ENCODE data around the gene ACSL3.

ACSL3 gene

GRCh38 chr2:222963641-222964040, 102.8 kb downstream of the ACSL3 start:
- H3K36me3 Mint-ChIP-seq = no peaks in the 10 kb centered on the region

DNA sequence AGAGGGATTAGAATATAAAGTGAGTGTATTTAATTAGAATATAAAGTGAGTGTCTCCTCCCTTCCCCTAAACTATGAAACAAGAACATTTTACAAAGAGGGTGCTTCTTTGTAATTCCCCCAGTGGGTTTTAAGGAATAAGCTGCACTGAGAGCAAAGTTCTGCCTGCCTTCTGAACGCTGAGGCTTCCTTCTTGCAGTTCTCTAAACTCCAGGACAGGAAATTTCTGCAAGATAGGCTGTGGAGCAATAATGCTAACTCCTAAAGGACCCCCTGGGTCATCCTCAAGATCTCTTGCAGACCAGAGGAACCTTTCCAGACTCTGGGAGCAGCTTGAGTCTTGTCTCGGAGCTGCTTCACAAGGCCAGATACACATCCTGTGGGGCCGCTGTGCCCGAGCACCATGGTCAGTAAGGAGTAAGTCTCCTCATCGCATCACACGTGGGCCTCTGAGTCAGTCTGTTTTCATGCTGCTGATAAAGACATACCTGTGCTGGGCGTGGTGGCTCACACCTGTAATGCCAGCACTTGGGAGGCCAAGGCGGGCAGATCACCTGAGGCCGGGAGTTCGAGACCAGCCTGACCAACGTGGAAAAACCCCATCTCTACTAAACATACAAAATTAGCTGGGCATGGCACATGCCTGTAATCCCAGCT, 103.7 kb downstream of the ACSL3 start:
- no peak overlapping the region for H3K27ac Mint-ChIP-seq
- no peak overlapping the region for H3K4me3 Mint-ChIP-seq
- no peak for DNase-seq (ENCODE audit: low spot score in 2 of 2)
- ATAC-seq (ENCODE audit: low read depth) = no peak
- peaks cover 17% of the 10 kb centered on the region for H3K27me3 Mint-ChIP-seq
- peaks cover 2% of the 10 kb centered on the region for H3K9me3 Mint-ChIP-seq
- H3K4me1 Mint-ChIP-seq = no peaks in the 10 kb centered on the region
- no peaks in the 10 kb centered on the region for H3K36me3 Mint-ChIP-seq

More at GRCh38 chr2:222963641-222964040, 102.8 kb downstream of the ACSL3 start:
- Mint-ChIP-seq H3K27me3 (peaks cover 17% of the 10 kb centered on the region), H3K4me1 (no peaks in the 10 kb centered on the region), H3K27ac (no peak overlapping the region), H3K9me3 (peaks cover 2% of the 10 kb centered on the region), H3K4me3 (no peak overlapping the region)
- ATAC-seq (ENCODE audit: low read depth) (no peak), DNase-seq (ENCODE audit: low spot score in 2 of 2) (no peak)

- Mint-ChIP-seq H3K4me1 (no peaks in the 10 kb centered on the region), H3K36me3 (no peaks in the 10 kb centered on the region), H3K27ac (no peak overlapping the region), H3K27me3 (peaks cover 11% of the 10 kb centered on the region), H3K4me3 (no peak overlapping the region), H3K9me3 (peaks cover 2% of the 10 kb centered on the region)
- ATAC-seq (ENCODE audit: low read depth) (no peak), DNase-seq (ENCODE audit: low spot score in 2 of 2) (no peak)
These were observed 104.7 kb downstream of the ACSL3 start for GRCh38 chr2:222965555-222965954.

DNA sequence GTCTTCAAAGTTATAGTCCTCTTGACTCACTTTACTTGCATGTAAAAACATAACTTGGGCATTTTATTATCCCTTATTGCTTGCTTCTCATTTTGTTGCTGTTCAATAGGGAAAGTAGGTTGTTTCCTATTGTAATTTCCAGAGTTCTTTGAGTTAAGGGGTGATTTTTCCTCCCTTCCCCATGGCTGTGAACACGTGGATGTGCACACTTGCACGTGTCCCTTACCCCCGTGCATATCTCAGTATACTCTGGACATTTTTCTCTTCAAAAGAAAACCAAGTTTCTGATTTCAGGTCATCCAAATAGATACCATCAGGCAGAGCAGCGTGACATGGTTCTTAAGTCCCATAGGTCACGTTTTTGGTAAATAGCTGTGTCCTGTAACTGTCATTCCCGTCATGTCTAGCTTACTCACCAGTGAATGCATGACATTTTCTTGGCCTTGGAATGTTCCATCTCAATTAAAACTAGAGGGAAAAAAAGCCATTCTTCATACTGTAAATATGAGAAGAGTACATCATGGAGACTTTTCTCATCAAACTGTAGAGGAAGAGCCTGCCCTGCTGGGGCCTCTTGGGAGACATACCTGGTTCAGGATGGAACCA, 107.8 kb downstream of the ACSL3 start:
- DNase-seq (ENCODE audit: low spot score in 2 of 2) (no peak), ATAC-seq (ENCODE audit: low read depth) (no peak)
- Mint-ChIP-seq H3K4me1 (no peaks in the 10 kb centered on the region), H3K9me3 (peaks cover 2% of the 10 kb centered on the region), H3K27ac (no peak overlapping the region), H3K36me3 (no peaks in the 10 kb centered on the region), H3K4me3 (no peak overlapping the region), H3K27me3 (peaks cover 8% of the 10 kb centered on the region)

GRCh38 chr2:222969491-222969890, 108.7 kb downstream of the ACSL3 start:
- peaks cover 2% of the 10 kb centered on the region for H3K9me3 Mint-ChIP-seq
- H3K27ac Mint-ChIP-seq = no peak overlapping the region
- peaks cover 8% of the 10 kb centered on the region for H3K27me3 Mint-ChIP-seq
- ATAC-seq (ENCODE audit: low read depth) (no peak), DNase-seq (ENCODE audit: low spot score in 2 of 2) (no peak)
- no peak overlapping the region for H3K4me3 Mint-ChIP-seq
- no peaks in the 10 kb centered on the region for H3K36me3 Mint-ChIP-seq
- H3K4me1 Mint-ChIP-seq = no peaks in the 10 kb centered on the region

- Mint-ChIP-seq H3K4me3 (no peak overlapping the region), H3K36me3 (no peaks in the 10 kb centered on the region), H3K27me3 (peaks cover 10% of the 10 kb centered on the region), H3K27ac (no peak overlapping the region), H3K9me3 (no peaks in the 10 kb centered on the region), H3K4me1 (no peaks in the 10 kb centered on the region)
- DNase-seq (ENCODE audit: low spot score in 2 of 2) = no peak
- no peak for ATAC-seq (ENCODE audit: low read depth)
These were observed 111.6 kb downstream of the ACSL3 start for GRCh38 chr2:222972420-222972819.

DNA sequence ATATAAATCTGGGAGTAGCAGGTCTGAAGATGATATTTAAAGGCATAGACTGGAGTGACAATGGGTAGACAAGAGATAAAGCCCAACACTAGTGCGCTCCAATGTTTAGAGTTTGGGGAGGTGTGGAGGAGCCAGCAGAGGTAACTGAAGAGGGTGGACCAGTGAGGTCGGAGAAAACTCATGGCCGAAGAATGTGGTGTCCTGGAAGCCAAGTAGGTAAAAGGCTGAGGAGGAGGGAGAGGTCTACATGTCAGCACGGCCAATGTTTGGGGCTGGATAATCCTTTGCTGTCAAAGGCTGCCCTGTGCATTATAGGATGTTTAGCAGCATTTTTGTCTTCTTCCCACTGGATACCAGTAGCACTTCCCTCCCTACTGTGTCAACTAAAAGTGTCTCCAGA, 112.4 kb downstream of the ACSL3 start:
- Mint-ChIP-seq H3K27me3 (peaks cover 8% of the 10 kb centered on the region), H3K4me1 (no peaks in the 10 kb centered on the region), H3K36me3 (no peaks in the 10 kb centered on the region), H3K27ac (no peak overlapping the region), H3K9me3 (no peaks in the 10 kb centered on the region), H3K4me3 (no peak overlapping the region)
- no peak for ATAC-seq (ENCODE audit: low read depth)
- no peak for DNase-seq (ENCODE audit: low spot score in 2 of 2)

DNA sequence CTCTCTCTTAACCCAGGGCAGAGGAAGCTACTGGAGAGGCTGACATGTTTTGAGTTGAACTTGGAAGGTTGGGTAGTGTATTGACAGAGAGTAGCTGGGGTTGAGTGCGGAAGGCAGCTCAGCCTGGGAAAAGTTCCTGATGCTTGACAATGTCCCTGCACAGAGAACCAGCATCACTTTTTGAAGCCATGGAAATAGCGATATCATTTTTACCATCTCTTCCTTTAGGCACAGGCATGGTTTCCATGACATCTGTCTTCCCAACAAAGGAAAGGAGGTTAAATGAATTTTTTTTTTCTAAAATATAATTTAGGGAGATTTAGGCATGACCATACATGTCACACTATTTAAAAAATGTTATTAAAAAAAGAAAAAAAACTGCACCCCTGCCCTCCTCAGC, 112.9 kb downstream of the ACSL3 start:
- peaks cover 6% of the 10 kb centered on the region for H3K27me3 Mint-ChIP-seq
- H3K27ac Mint-ChIP-seq = no peak overlapping the region
- ATAC-seq (ENCODE audit: low read depth) = no peak
- DNase-seq (ENCODE audit: low spot score in 2 of 2) = no peak
- no peaks in the 10 kb centered on the region for H3K4me1 Mint-ChIP-seq
- H3K36me3 Mint-ChIP-seq = no peaks in the 10 kb centered on the region
- no peak overlapping the region for H3K4me3 Mint-ChIP-seq
- H3K9me3 Mint-ChIP-seq = no peaks in the 10 kb centered on the region

DNA sequence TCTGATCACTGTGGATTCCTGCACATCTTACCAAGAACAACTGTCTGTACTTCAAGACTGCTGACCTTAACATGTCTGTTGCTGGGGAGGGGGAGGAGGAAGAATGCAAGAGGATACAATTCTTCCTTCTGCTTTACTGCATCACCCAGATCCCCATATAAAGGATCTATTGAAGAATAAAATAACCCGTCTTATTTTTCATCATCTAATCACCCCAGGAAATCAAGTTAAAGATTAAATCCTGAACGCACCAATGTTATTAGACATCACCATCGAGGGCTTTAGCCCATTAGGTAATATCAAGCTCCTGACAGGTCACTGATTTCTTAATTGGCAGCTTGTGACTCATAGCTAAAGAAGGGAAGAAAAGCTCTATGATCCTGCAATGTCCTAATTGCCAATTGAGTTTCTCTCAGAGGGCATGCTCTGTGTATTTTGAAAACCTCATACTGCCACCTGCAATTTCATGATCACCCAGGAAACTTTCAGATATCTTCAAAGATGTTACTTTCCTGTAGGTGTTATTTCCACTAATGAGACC, 115.8 kb downstream of the ACSL3 start:
- DNase-seq (ENCODE audit: low spot score in 2 of 2) = no peak
- no peaks in the 10 kb centered on the region for H3K9me3 Mint-ChIP-seq
- no peak overlapping the region for H3K27ac Mint-ChIP-seq
- no peaks in the 10 kb centered on the region for H3K36me3 Mint-ChIP-seq
- H3K4me3 Mint-ChIP-seq = no peak overlapping the region
- no peak for ATAC-seq (ENCODE audit: low read depth)
- peaks cover 4% of the 10 kb centered on the region for H3K27me3 Mint-ChIP-seq
- H3K4me1 Mint-ChIP-seq = no peaks in the 10 kb centered on the region

DNA sequence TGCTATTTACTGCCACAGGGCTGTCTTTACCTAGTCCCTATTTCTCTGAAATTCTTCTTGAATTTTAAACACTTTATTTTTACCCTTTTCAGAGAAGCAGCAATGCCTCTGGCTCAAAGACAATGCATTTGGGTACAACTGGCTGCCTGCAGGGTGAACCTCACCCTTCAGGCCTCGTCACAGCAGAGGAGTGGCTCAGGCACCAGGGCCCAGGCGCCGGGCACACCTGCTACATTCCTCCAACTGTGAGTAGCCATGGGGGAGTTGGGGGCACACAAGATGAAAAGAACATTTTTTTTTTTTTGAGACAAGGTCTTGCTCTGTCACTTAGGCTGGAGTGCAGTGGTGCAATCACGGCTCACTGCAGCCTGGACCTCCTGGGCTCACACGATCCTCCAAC, 116.3 kb downstream of the ACSL3 start:
- Mint-ChIP-seq H3K4me3 (no peak overlapping the region), H3K27me3 (peaks cover 4% of the 10 kb centered on the region), H3K36me3 (no peaks in the 10 kb centered on the region), H3K4me1 (no peaks in the 10 kb centered on the region), H3K27ac (no peak overlapping the region), H3K9me3 (no peaks in the 10 kb centered on the region)
- DNase-seq (ENCODE audit: low spot score in 2 of 2) = no peak
- no peak for ATAC-seq (ENCODE audit: low read depth)

DNA sequence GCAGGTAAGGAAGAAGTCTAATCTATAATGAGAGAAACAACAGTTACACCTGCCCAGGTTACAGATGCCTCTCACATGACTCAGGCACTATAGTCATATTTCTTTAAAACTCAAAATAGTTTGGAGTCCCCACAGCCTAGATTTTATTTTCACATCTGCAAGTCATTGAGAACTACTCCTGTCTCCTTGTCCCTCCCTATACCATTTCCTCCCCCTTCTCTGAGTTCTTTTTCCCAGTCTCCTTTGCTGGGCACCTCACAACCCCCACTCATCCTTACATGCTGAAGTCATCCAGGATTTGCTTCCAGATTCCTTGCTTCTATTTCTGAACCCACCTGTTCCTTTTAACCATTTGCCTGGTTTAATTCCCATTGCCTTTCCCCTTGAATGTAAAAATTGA, 118.0 kb downstream of the ACSL3 start:
- no peak for ATAC-seq (ENCODE audit: low read depth)
- Mint-ChIP-seq H3K9me3 (no peaks in the 10 kb centered on the region), H3K4me3 (no peak overlapping the region), H3K4me1 (peaks cover 3% of the 10 kb centered on the region), H3K27ac (no peak overlapping the region), H3K36me3 (no peaks in the 10 kb centered on the region), H3K27me3 (peaks cover 8% of the 10 kb centered on the region)
- DNase-seq (ENCODE audit: low spot score in 2 of 2) = no peak

DNA sequence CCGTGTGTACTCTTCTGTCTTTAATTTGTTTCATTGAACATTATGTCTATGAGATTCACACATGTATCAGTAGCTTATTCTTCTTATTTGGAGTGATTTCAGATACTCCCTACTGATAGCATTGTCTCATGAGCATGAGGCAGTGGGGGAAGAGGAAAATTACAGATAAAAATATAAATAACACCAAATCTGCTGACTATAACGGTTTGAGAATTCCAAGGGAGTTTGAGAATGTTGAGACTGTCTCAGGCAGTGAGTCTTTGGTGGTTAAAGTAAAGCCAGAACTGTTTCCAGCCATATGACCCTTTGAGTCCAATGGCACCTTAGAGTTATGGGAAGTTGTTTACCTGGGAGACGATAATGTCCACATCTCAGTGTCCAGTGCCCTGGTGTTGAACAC, 118.6 kb downstream of the ACSL3 start:
- no peaks in the 10 kb centered on the region for H3K9me3 Mint-ChIP-seq
- no peak overlapping the region for H3K27ac Mint-ChIP-seq
- H3K36me3 Mint-ChIP-seq = no peaks in the 10 kb centered on the region
- H3K4me3 Mint-ChIP-seq = no peak overlapping the region
- ATAC-seq (ENCODE audit: low read depth) (no peak), DNase-seq (ENCODE audit: low spot score in 2 of 2) (no peak)
- H3K4me1 Mint-ChIP-seq = peaks cover 3% of the 10 kb centered on the region
- peaks cover 8% of the 10 kb centered on the region for H3K27me3 Mint-ChIP-seq

DNA sequence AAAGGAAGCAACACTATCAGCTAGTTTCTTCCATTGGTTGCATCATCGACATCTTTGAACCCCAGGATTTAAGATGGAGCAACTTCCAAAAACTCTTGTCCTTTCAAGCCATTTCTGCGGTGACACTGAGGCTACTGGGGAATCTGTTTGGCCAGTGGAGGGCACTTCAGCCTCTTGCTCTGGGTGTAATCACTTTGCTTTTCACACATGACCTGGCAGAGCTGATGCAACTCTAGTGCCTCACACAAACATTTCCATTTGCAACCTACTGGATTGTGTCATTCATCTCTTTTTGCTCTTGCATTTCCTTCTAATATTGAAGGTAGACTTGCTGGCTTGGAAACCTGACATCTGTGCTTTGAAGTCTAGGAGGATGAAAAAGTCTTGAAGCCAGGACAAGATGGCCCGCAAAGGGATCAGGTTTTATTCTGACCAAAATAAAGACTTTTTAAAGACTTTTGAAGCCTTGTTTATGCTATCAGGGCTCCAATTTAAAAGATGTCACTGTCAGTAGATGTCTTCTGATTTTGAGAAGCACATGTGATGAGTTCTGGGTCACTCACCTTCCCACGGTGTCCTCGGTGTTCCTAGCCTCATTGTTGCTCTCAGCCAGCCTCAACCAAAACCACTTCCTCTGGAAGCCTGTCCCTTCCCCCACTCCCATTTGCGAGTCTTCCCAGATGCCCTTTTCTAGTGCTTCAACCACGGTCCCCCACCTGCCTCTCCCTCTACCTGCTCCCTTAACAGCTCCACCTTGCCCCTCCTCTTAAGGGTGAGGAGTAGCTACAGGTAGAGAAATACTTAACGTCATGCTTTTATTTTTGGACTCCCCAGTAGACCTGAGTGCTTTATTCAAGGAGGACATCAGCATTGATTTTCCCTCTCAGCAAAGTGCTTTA, 121.4 kb downstream of the ACSL3 start:
- H3K27me3 Mint-ChIP-seq = peaks cover 12% of the 10 kb centered on the region
- no peak overlapping the region for H3K27ac Mint-ChIP-seq
- no peak overlapping the region for H3K4me3 Mint-ChIP-seq
- H3K4me1 Mint-ChIP-seq = peaks cover 3% of the 10 kb centered on the region
- H3K9me3 Mint-ChIP-seq = peaks cover 6% of the 10 kb centered on the region
- DNase-seq (ENCODE audit: low spot score in 2 of 2) (no peak), ATAC-seq (ENCODE audit: low read depth) (no peak)
- H3K36me3 Mint-ChIP-seq = no peaks in the 10 kb centered on the region

- Mint-ChIP-seq H3K27me3 (peaks cover 12% of the 10 kb centered on the region), H3K36me3 (no peaks in the 10 kb centered on the region), H3K9me3 (peaks cover 6% of the 10 kb centered on the region), H3K4me1 (peaks cover 3% of the 10 kb centered on the region), H3K4me3 (no peak overlapping the region), H3K27ac (no peak overlapping the region)
- no peak for ATAC-seq (ENCODE audit: low read depth)
- no peak for DNase-seq (ENCODE audit: low spot score in 2 of 2)
These were observed 122.1 kb downstream of the ACSL3 start for GRCh38 chr2:222982909-222983265.
